Suprapubic skin (tissue), 4 donors: ENCODE results near the gene ANKRD26.

Experiments used
- POLR2A ChIP-seq, 2 donors: fragments of 450-650 bp; IDR thresholded peaks; one replicate each; pipeline ENCODE4 v1.6.1; 2017; ENCODE audit warnings: antibody characterized with exemption in 2 of 2, mild to moderate bottlenecking in 2 of 2, moderate library complexity in 2 of 2
- POLR2AphosphoS5 ChIP-seq, 3 donors: sonication (generic); formaldehyde crosslinking; IDR thresholded peaks; one replicate each; pipeline ENCODE4 v1.6.1; 2017; ENCODE audit warnings: antibody characterized with exemption in 3 of 3
- TF ChIP-seq, protein P1 (sequence below), 2 donors: fragments of 200-600 bp in 1 of 2; fragments of 450-650 bp in 1 of 2; sonication (generic) in 1 of 2; IDR thresholded peaks; one replicate each; pipeline ENCODE4 v1.5.1; 2016 to 2019; ENCODE audit warnings: antibody characterized with exemption in 2 of 2, mild to moderate bottlenecking in 1 of 2, moderate library complexity in 1 of 2

DNA sequence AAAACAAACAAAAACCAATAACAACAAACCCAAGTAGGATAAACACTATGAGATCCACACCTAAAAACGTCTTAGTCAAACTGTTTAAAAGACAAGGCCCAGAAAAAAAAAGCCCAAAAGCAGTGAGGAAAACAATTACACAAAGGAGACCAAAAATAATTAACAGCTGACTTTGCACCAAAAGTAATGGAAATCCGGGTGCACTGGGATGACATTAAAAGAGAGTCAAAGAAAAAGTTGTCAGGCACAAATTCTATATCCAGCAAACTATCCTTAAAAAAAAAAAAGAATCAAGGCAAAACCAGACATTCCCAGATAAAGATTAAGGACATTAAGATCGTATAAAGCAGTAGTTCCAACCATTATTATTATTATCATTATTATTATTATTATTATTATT is 7.9 kb upstream of the ANKRD26 start:
- TF ChIP-seq POLR2A (IDR thresholded peaks at IDR 0.05) (no peak), POLR2AphosphoS5 (IDR thresholded peaks at IDR 0.05) (no peak)
- TF ChIP-seq, protein P1, sequence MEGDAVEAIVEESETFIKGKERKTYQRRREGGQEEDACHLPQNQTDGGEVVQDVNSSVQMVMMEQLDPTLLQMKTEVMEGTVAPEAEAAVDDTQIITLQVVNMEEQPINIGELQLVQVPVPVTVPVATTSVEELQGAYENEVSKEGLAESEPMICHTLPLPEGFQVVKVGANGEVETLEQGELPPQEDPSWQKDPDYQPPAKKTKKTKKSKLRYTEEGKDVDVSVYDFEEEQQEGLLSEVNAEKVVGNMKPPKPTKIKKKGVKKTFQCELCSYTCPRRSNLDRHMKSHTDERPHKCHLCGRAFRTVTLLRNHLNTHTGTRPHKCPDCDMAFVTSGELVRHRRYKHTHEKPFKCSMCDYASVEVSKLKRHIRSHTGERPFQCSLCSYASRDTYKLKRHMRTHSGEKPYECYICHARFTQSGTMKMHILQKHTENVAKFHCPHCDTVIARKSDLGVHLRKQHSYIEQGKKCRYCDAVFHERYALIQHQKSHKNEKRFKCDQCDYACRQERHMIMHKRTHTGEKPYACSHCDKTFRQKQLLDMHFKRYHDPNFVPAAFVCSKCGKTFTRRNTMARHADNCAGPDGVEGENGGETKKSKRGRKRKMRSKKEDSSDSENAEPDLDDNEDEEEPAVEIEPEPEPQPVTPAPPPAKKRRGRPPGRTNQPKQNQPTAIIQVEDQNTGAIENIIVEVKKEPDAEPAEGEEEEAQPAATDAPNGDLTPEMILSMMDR (IDR thresholded peaks at IDR 0.05) = no peak
